IMR-90 (cell line): ENCODE measurements around the gene PAPSS2. TPM values are rescaled to one million over a fixed set of nuclear protein-coding genes. Genes with fewer than 3 reads are reported as not detected.

Experiments
- ATAC-seq: fragments of 200-7000 bp; cut with Tn5 transposase; 2 replicates; pipeline ENCODE4 v1.9.1; 2020; ENCODE audit warnings: low read depth, mild to moderate bottlenecking, moderate library complexity
- BruUV-seq: library from RNA; stranded (reverse); fragments of 400-500 nt; replicated peaks from 2 replicates; lab custom pipeline; 2021; lab: Mats Ljungman, UMichigan
- CTCF ChIA-PET: fragments of 300-600 bp; formaldehyde crosslinking; extraction: SDS; loops from one replicate; lab custom pipeline; 2021; ENCODE audit warnings: antibody characterized with exemption; lab: Yijun Ruan, JAX
- POLR2A ChIA-PET: fragments of 300-600 bp; sonication (Branson Sonifier 250); formaldehyde crosslinking; loops from one replicate; lab custom pipeline; 2022; ENCODE audit warnings: antibody characterized with exemption; ENCODE audit not compliant: unreplicated experiment; lab: Charles Lee
- DNase-seq: peaks from one replicate; pipeline ENCODE4 v3.0.0; 2013
- H2AFZ ChIP-seq: replicated peaks from 2 replicates; pipeline ENCODE3; 2013; ENCODE audit warnings: low read length, mild to moderate bottlenecking; ENCODE audit not compliant: poor library complexity
- H2AK5ac ChIP-seq: 2 replicates; pipeline ENCODE4 v1.6.1; 2013; ENCODE audit warnings: low read depth, low read length, inconsistent platforms
- H2AK9ac ChIP-seq: replicated peaks from 2 replicates; pipeline ENCODE3; 2013; ENCODE audit warnings: mild to moderate bottlenecking, low read depth, low read length, moderate library complexity; ENCODE audit not compliant: poor library complexity
- H2BK120ac ChIP-seq: 2 replicates; pipeline ENCODE4 v1.6.1; 2013; ENCODE audit warnings: low read depth, low read length, inconsistent platforms
- H2BK15ac ChIP-seq: 3 replicates; pipeline ENCODE4 v1.6.1; 2013; ENCODE audit warnings: low read depth, low read length, inconsistent platforms
- H2BK20ac ChIP-seq: 2 replicates; pipeline ENCODE4 v1.6.1; 2013; ENCODE audit warnings: low read depth, mild to moderate bottlenecking, inconsistent platforms, low read length, moderate library complexity
- H2BK5ac ChIP-seq: 2 replicates; pipeline ENCODE4 v1.6.1; 2013; ENCODE audit warnings: mild to moderate bottlenecking, low read depth, low read length, inconsistent platforms; ENCODE audit not compliant: poor library complexity, severe bottlenecking
- H3K14ac ChIP-seq: replicated peaks from 2 replicates; pipeline ENCODE4 v1.6.1; 2013; ENCODE audit warnings: low read depth, low read length, inconsistent platforms
- H3K18ac ChIP-seq: 2 replicates; pipeline ENCODE4 v1.6.1; 2013; ENCODE audit warnings: low read depth, low read length, control low read depth
- H3K23ac ChIP-seq: 2 replicates; pipeline ENCODE4 v1.6.1; 2013; ENCODE audit warnings: low read depth, low read length, inconsistent platforms
- H3K27ac ChIP-seq: 2 replicates; pipeline ENCODE4 v1.5.1; 2013; ENCODE audit warnings: mild to moderate bottlenecking, control low read depth, low read length; ENCODE audit not compliant: insufficient read depth
- H3K27me3 ChIP-seq: 2 replicates; pipeline ENCODE4 v1.6.1; 2013; ENCODE audit warnings: low read length; ENCODE audit not compliant: control insufficient read depth, insufficient read depth
- H3K36me3 ChIP-seq: 2 replicates; pipeline ENCODE4 v1.6.1; 2013; ENCODE audit warnings: low read length, mixed read lengths; ENCODE audit not compliant: control insufficient read depth, insufficient read depth
- H3K4ac ChIP-seq: 2 replicates; pipeline ENCODE4 v1.6.1; 2013; ENCODE audit warnings: low read depth, low read length, inconsistent platforms
- H3K4me1 ChIP-seq: 2 replicates; pipeline ENCODE4 v1.6.1; 2013; ENCODE audit warnings: low read length, mixed read lengths; ENCODE audit not compliant: control insufficient read depth, insufficient read depth
- H3K4me2 ChIP-seq: 2 replicates; pipeline ENCODE4 v1.6.1; 2013; ENCODE audit warnings: low read depth, mild to moderate bottlenecking, control low read depth, low read length, moderate library complexity
- H3K4me3 ChIP-seq: 2 replicates; pipeline ENCODE4 v1.5.1; 2013; ENCODE audit warnings: low read depth, mild to moderate bottlenecking, control low read depth, low read length, moderate library complexity; ENCODE audit not compliant: insufficient read depth
- H3K56ac ChIP-seq: 2 replicates; pipeline ENCODE4 v1.6.1; 2013; ENCODE audit warnings: low read length, inconsistent platforms; ENCODE audit not compliant: insufficient read depth; ENCODE audit errors: extremely low read depth
- H3K79me1 ChIP-seq, 2 experiments: 2 replicates each; pipeline ENCODE4 v1.6.1; 2013; ENCODE audit warnings: low read length in 2 of 2, inconsistent platforms in 1 of 2, low read depth in 1 of 2
- H3K9ac ChIP-seq: 2 replicates; pipeline ENCODE4 v1.6.1; 2013; ENCODE audit warnings: low read depth, low read length, control low read depth
- H3K9me1 ChIP-seq: 2 replicates; pipeline ENCODE4 v1.6.1; 2013; ENCODE audit warnings: low read length, inconsistent platforms; ENCODE audit not compliant: insufficient read depth
- H3K9me3 ChIP-seq: 2 replicates; pipeline ENCODE4 v1.6.1; 2013; ENCODE audit warnings: low read length; ENCODE audit not compliant: control insufficient read depth, insufficient read depth
- H4K20me1 ChIP-seq: 2 replicates; pipeline ENCODE4 v1.6.1; 2013; ENCODE audit warnings: low read length, inconsistent platforms; ENCODE audit not compliant: insufficient read depth
- H4K5ac ChIP-seq: 2 replicates; pipeline ENCODE4 v1.6.1; 2013; ENCODE audit warnings: mild to moderate bottlenecking, low read depth, low read length, control low read depth
- H4K8ac ChIP-seq, 2 experiments: 2 replicates each; pipeline ENCODE4 v1.6.1; 2013; ENCODE audit warnings: low read depth in 2 of 2, low read length in 2 of 2, control low read depth in 1 of 2, inconsistent platforms in 1 of 2
- H4K91ac ChIP-seq: 2 replicates; pipeline ENCODE4 v1.6.1; 2013; ENCODE audit warnings: low read depth, low read length, inconsistent platforms; ENCODE audit not compliant: insufficient read depth
- BHLHE40 ChIP-seq: fragments of 150-350 bp; IDR thresholded peaks from 2 replicates; pipeline ENCODE4 v1.6.1; 2016; ENCODE audit warnings: mild to moderate bottlenecking, low read depth, low read length
- CEBPB ChIP-seq: IDR thresholded peaks from 2 replicates; pipeline ENCODE4 v1.6.1; 2012; ENCODE audit warnings: low read depth, low read length, improper control_type of control experiment
- CHD1 ChIP-seq: IDR thresholded peaks from 2 replicates; pipeline ENCODE4 v1.6.1; 2012; ENCODE audit warnings: low read depth, low read length, improper control_type of control experiment
- FOS ChIP-seq: fragments of 150-350 bp; IDR thresholded peaks from 2 replicates; pipeline ENCODE4 v1.6.1; 2016; ENCODE audit warnings: low read depth, low read length
- MAFK ChIP-seq: IDR thresholded peaks from 2 replicates; pipeline ENCODE4 v1.6.1; 2012; ENCODE audit warnings: low read depth, low read length, improper control_type of control experiment
- MAZ ChIP-seq: IDR thresholded peaks from 2 replicates; pipeline ENCODE4 v1.6.1; 2012; ENCODE audit warnings: low read depth, mild to moderate bottlenecking, low read length, improper control_type of control experiment, moderate library complexity, borderline replicate concordance
- MXI1 ChIP-seq: IDR thresholded peaks from 2 replicates; pipeline ENCODE4 v1.6.1; 2012; ENCODE audit warnings: low read depth, mild to moderate bottlenecking, low read length, moderate library complexity, borderline replicate concordance
- NFE2L2 ChIP-seq: fragments of 150-350 bp; IDR thresholded peaks from 2 replicates; pipeline ENCODE4 v1.6.1; 2016; ENCODE audit warnings: low read depth, mild to moderate bottlenecking, low read length
- POLR2A ChIP-seq: IDR thresholded peaks from 2 replicates; pipeline ENCODE4 v1.6.1; 2012; ENCODE audit warnings: mild to moderate bottlenecking, low read depth, low read length
- RAD21 ChIP-seq: IDR thresholded peaks from 2 replicates; pipeline ENCODE4 v1.6.1; 2012; ENCODE audit warnings: low read length, improper control_type of control experiment
- RCOR1 ChIP-seq: IDR thresholded peaks from 2 replicates; pipeline ENCODE4 v1.6.1; 2012; ENCODE audit warnings: mild to moderate bottlenecking, low read length, improper control_type of control experiment; ENCODE audit not compliant: insufficient replicate concordance
- RFX5 ChIP-seq: IDR thresholded peaks from 2 replicates; pipeline ENCODE4 v1.8.0; 2012; ENCODE audit warnings: low read depth, mild to moderate bottlenecking, low read length, moderate library complexity
- SMC3 ChIP-seq: fragments of 150-350 bp; IDR thresholded peaks from 2 replicates; pipeline ENCODE4 v1.6.1; 2016; ENCODE audit warnings: low read depth, mild to moderate bottlenecking, antibody characterized with exemption, low read length, moderate library complexity
- WGBS, 2 experiments: methylation state at CpG; one replicate each; pipeline versions ENCODE4 v1.1.5 to v1.1.7; 2013; ENCODE audit warnings: missing lambda C conversion rate in 2 of 2; ENCODE audit not compliant: insufficient read length in 1 of 2; ENCODE audit errors: extremely low coverage in 2 of 2; 5-methylcytosine and 5-hydroxymethylcytosine counted together
- dilution Hi-C: fragments of 300-500 bp; cut with HindIII; formaldehyde crosslinking; loops from one replicate; pipeline ENCODE4 v1.14.3; 2018; ENCODE audit warnings: low sequenced_read_pairs; ENCODE audit not compliant: unreplicated experiment
- in situ Hi-C: fragments of 300-500 bp; cut with MboI; formaldehyde crosslinking; loops from 3 replicates; pipeline ENCODE4 v1.14.3; 2019; ENCODE audit warnings: low sequenced_read_pairs, inconsistent platforms, mixed read lengths
- intact Hi-C: fragments of 100-400 bp; cut with micrococcal nuclease; formaldehyde crosslinking; loops from 2 replicates; pipeline ENCODE4 v1.10.0; 2022
- polyA plus RNA-seq, 3 experiments: library from polyadenylated mRNA; depleted of rRNA; stranded (reverse); fragments of >200 nt; gene quantifications; 2 replicates each; pipeline ENCODE4 v1.2.3, GENCODE V29; 2012; ENCODE audit warnings: low replicate concordance in 1 of 3
- total RNA-seq: library from RNA; depleted of rRNA; stranded (reverse); fragments of >200 nt; gene quantifications from 2 replicates; pipeline ENCODE4 v1.2.3, GENCODE V29; 2012
- TF ChIP-seq, protein P1 (sequence below): fragments of 150-350 bp; IDR thresholded peaks from 2 replicates; pipeline ENCODE4 v1.6.1; 2017; ENCODE audit warnings: mild to moderate bottlenecking, antibody characterized with exemption, low read length, low read depth
- TF ChIP-seq, protein P2 (sequence below): fragments of 150-350 bp; IDR thresholded peaks from 2 replicates; pipeline ENCODE4 v1.6.1; 2016; ENCODE audit warnings: low read depth, mild to moderate bottlenecking, low read length, moderate library complexity, borderline replicate concordance
- TF ChIP-seq, protein P3 (sequence below): conservative IDR thresholded peaks from 2 replicates; pipeline ENCODE4 v1.5.1; 2012; ENCODE audit warnings: mild to moderate bottlenecking, low read depth, low read length, improper control_type of control experiment

Gene PAPSS2
- total and polyA plus RNA-seq, 2 of the 4 experiments (the other 2 are of a cell fraction) = 55.0 to 63.3 TPM

DNA sequence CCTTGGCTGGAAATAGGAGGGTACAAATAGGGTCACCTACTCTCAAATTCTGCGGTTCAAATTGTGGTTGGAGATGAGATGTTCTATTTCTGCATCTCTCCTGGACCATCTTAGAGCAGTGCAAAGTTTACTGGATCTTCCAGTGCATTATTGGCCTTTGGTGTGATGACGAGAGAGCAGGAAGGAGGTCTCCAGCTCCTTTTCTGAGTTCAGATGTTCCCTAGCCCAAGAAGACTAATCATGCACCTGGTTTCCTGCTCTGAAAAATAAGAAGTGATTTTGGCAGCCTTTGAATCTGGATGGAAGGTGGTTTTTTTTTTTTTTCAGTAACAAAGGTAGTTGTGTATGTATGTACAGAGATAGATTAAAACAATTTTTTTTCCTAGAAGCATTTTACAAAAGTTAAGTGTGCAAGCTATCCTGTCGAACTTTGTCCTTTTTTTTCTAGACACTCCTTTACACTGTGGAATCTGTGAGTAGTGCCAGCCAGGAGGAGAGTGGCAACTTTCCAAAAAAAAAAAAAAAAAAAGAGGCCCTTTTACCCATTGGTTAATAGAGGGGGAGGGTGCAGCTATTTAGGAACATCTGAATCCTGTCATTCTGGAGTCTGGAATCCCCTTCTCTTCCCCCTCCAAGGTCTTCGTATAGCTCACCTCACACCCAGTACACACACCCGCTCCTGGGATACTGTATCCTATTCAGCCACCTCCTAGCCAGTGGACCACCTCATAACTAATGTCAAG, 26.3 kb downstream of the PAPSS2 start:
- Histone ChIP-seq H3K4me3 (no peak overlapping the region), H4K5ac (no peak overlapping the region), H3K27me3 (no peaks in the 10 kb centered on the region), H3K27ac (no peak overlapping the region), H3K4me2 (peak overlapping the region; percentile 40; the same call in 1 of the 2 replicates), H3K4me1 (peaks cover 7% of the 10 kb centered on the region), H3K9me3 (no peaks in the 10 kb centered on the region), H2AK9ac (no peak overlapping the region), H3K23ac (no peak overlapping the region), H2BK20ac (no peak overlapping the region), H2BK5ac (no peak overlapping the region), H3K9me1 (peaks cover 9% of the 10 kb centered on the region), H3K18ac (no peak overlapping the region), H4K20me1 (peaks cover 5% of the 10 kb centered on the region; the same call in 1 of the 2 replicates), H4K8ac (no peak overlapping the region), H2AFZ (no peak overlapping the region), H3K56ac (no peak overlapping the region), H2AK5ac (no peak overlapping the region), H3K36me3 (no peaks in the 10 kb centered on the region), H2BK15ac (no peak overlapping the region), H3K9ac (no peak overlapping the region), H2BK120ac (no peak overlapping the region), H3K4ac (no peak overlapping the region), H4K91ac (no peak overlapping the region), H3K14ac (no peak overlapping the region), H3K79me1 (peaks cover 18 to 55% of the 10 kb centered on the region in 2 experiments; a peak in 3 of 4 replicates)
- TF ChIP-seq CHD1 (no peak), FOS (no peak), NFE2L2 (no peak), POLR2A (no peak), RFX5 (no peak), RAD21 (no peak), MXI1 (no peak), MAZ (no peak), MAFK (no peak), CEBPB (no peak), RCOR1 (no peak), BHLHE40 (no peak), SMC3 (no peak)
- TF ChIP-seq, protein P1, sequence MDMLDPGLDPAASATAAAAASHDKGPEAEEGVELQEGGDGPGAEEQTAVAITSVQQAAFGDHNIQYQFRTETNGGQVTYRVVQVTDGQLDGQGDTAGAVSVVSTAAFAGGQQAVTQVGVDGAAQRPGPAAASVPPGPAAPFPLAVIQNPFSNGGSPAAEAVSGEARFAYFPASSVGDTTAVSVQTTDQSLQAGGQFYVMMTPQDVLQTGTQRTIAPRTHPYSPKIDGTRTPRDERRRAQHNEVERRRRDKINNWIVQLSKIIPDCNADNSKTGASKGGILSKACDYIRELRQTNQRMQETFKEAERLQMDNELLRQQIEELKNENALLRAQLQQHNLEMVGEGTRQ = no peak
- TF ChIP-seq, protein P2, sequence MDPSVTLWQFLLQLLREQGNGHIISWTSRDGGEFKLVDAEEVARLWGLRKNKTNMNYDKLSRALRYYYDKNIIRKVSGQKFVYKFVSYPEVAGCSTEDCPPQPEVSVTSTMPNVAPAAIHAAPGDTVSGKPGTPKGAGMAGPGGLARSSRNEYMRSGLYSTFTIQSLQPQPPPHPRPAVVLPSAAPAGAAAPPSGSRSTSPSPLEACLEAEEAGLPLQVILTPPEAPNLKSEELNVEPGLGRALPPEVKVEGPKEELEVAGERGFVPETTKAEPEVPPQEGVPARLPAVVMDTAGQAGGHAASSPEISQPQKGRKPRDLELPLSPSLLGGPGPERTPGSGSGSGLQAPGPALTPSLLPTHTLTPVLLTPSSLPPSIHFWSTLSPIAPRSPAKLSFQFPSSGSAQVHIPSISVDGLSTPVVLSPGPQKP = no peak
- TF ChIP-seq, protein P3, sequence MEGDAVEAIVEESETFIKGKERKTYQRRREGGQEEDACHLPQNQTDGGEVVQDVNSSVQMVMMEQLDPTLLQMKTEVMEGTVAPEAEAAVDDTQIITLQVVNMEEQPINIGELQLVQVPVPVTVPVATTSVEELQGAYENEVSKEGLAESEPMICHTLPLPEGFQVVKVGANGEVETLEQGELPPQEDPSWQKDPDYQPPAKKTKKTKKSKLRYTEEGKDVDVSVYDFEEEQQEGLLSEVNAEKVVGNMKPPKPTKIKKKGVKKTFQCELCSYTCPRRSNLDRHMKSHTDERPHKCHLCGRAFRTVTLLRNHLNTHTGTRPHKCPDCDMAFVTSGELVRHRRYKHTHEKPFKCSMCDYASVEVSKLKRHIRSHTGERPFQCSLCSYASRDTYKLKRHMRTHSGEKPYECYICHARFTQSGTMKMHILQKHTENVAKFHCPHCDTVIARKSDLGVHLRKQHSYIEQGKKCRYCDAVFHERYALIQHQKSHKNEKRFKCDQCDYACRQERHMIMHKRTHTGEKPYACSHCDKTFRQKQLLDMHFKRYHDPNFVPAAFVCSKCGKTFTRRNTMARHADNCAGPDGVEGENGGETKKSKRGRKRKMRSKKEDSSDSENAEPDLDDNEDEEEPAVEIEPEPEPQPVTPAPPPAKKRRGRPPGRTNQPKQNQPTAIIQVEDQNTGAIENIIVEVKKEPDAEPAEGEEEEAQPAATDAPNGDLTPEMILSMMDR = no peak
- intact Hi-C loops (no loop called here), dilution Hi-C loops (no loop called here), in situ Hi-C loops (no loop called here)
- no TSS peak for BruUV-seq
- no peak for DNase-seq
- no CpG with 5 or more reads among the region's 5 CpGs for WGBS, 2 experiments
- POLR2A ChIA-PET = no interaction called here
- ATAC-seq = no peak
- CTCF ChIA-PET = no interaction called here
